Measurements from ENCODE around the gene COL6A1.
A peak's percentile ranks its signal among the peaks of the same experiment; 100 is the strongest.

- TF ChIP-seq RAD21 (IDR thresholded peaks at IDR 0.05; ENCODE audit: low read length) = no peak; the same call in 1 of the 2 replicates
- TF ChIP-seq CTCF (conservative IDR thresholded peaks at IDR 0.05; ENCODE audit: low read depth, low read length) = no peak
- peak; percentile 90 for TF ChIP-seq FOS (IDR thresholded peaks at IDR 0.05; ENCODE audit: low read depth, low read length)
- TF ChIP-seq MAFK (IDR thresholded peaks at IDR 0.05; ENCODE audit: low read depth, low read length) = peak; percentile 35; the same call in 1 of the 2 replicates
- TF ChIP-seq POLR2A (IDR thresholded peaks at IDR 0.05; ENCODE audit: low read depth, low read length) = peak; percentile 34
- peak; percentile 91 for TF ChIP-seq CEBPB (IDR thresholded peaks at IDR 0.05; ENCODE audit: low read depth, low read length)
- peak; percentile 45 for TF ChIP-seq BHLHE40 (IDR thresholded peaks at IDR 0.05; ENCODE audit: low read depth, low read length)
- TF ChIP-seq MXI1 (IDR thresholded peaks at IDR 0.05; ENCODE audit: borderline replicate concordance, low read depth, low read length) = no peak
- TF ChIP-seq RCOR1 (IDR thresholded peaks at IDR 0.05; ENCODE audit: insufficient replicate concordance, low read length) = no peak
- TF ChIP-seq SMC3 (IDR thresholded peaks at IDR 0.05; ENCODE audit: low read depth, low read length) = no peak
These were observed 71.4 kb downstream of the COL6A1 start for GRCh38 chr21:46052703-46053651.

Measured in IMR-90 (cell line).